Skin of body (tissue), 2 donors: ENCODE data around the gene SLCO1B3. TPM values are rescaled to one million over a fixed set of nuclear protein-coding genes. Genes with fewer than 3 reads are reported as not detected.
"Not testable (repeated sequence)": the region's sequence is repeated elsewhere in the genome, so short reads cannot be mapped to it uniquely, and the experiment has no call there.

Experiments
- DNase-seq: peaks from one replicate; lab custom pipeline; 2025; lab: John Stamatoyannopoulos, UW
- total RNA-seq: library from RNA; depleted of rRNA; stranded (reverse); fragments of >200 nt; gene quantifications from one replicate; pipeline ENCODE4 v1.2.3, GENCODE V29; 2014

The SLCO1B3 gene
- total RNA-seq = not detected

GRCh38 chr12:20810487-20810886 lies at the start of gene SLCO1B3:
Gene SLCO1B3, plus strand, starts transcription at chr12:20810705. Its CDS starts 5,034 bp downstream, at chr12:20815739.
- DNase-seq = no peak

GRCh38 chr12:20777420-20777819 lies 33.1 kb upstream of the SLCO1B3 start:
- DNase-seq = no peak

- DNase-seq = no peak
Measured at GRCh38 chr12:20778969-20779368, 31.5 kb upstream of the SLCO1B3 start.

DNA sequence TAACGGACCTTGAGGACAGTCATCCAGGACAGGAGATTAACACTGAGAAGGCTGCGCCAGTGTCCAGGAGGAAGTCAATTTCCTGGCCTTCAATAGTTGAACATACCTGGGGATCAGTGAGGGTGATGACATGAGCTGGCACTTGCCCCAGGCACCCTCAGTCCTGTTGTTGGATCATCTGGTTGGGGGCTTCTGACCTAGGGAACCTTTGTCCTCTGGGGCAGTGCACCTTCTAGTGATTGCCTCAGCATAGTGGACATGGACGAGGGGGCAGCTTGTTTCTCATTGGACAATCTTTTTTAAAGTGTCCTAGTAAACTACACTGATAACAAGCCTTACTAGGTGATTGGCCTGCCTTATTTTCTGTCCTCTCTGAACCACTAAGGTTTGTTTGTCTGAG lies 30.5 kb upstream of the SLCO1B3 start:
- not testable (repeated sequence) for DNase-seq

GRCh38 chr12:20783796-20784357 lies 26.6 kb upstream of the SLCO1B3 start:
- not testable (repeated sequence) for DNase-seq

- no peak for DNase-seq
Measured at GRCh38 chr12:20792971-20793370, 17.5 kb upstream of the SLCO1B3 start.

GRCh38 chr12:20798554-20798953 lies 12.0 kb upstream of the SLCO1B3 start:
- peak; percentile 11 for DNase-seq

GRCh38 chr12:20800160-20800559 lies 10.3 kb upstream of the SLCO1B3 start:
- no peak for DNase-seq

GRCh38 chr12:20801035-20801434 lies 9.5 kb upstream of the SLCO1B3 start:
- DNase-seq = no peak

DNA sequence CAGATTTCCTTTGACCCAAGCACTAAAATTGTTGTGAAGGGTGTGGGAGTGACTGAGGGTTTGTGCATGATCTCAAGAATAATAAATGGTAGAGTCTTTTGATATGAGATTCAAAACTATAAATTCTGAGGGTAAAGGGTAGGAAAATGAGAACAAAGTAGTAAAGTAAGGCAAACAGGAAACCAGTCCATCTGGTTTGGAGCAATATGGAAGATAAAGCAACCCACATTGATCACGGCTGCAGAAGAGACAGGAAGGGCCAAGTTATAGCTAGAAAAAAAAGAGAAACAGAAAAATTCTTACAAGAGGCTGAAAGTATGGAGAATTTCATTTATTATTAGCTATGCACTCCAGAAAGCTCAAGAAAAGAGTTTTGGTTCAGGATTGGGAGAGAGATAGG lies 4.6 kb upstream of the SLCO1B3 start:
- DNase-seq = no peak

- no peak for DNase-seq
Measured at GRCh38 chr12:20807192-20808080, 3.1 kb upstream of the SLCO1B3 start.

DNA sequence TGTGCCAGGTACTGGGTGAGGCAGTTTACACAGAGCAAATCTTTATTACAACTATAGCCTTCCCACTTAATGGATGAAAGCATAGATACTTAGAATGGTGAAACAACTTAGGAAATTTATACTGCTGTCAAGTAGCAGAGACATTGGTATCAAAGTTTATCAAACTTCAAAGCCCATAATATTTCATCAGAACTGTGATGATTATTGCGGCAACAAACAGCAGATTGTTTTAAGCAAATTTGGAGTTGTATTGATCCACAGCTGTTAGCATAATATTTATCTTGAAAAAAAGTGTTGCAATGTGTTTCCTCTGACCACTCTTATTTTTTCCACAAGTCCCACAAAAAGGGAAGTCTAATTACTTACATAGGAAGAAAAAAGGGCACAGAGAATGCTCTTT lies 2.0 kb upstream of the SLCO1B3 start:
- DNase-seq = no peak

DNA sequence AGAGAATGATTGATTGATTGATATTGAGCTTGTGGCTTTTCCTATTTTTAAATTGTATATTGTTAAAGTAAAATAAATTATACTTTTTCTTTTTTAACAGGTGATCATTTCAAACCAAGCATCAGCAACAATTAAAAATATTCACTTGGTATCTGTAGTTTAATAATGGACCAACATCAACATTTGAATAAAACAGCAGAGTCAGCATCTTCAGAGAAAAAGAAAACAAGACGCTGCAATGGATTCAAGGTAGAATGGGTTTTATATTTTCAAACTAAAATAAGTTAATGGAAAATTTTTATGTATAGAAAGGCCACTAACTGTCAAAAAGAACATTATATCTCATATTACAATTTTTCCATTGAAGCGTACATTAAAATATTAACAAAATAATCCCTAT lies 5.1 kb downstream of the SLCO1B3 start:
- DNase-seq = no peak

GRCh38 chr12:20822415-20822814 lies 11.9 kb downstream of the SLCO1B3 start:
- DNase-seq = no peak

- no peak for DNase-seq
Measured at GRCh38 chr12:20822925-20823324, 12.4 kb downstream of the SLCO1B3 start.

- DNase-seq = no peak
Measured at GRCh38 chr12:20829919-20830318, 19.4 kb downstream of the SLCO1B3 start.

DNA sequence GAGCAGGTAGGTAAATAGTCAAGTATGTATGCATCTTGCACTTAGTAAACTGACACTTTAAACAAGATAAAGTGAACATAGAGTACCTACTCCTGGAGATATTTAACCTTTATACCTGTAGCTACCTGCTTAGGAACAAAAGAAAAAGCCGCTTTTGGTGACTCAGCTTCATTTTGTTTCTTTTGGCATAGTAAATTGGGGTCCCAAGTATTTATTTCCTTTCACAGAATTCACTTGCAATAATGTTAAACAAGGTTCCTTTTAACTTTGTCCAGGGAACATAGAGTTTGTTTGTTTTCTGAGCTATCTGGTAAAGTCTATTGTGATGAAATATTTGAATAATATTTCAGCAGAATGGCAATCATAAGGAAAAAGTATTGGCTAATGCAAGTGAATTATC lies 20.0 kb downstream of the SLCO1B3 start:
- DNase-seq = no peak

DNA sequence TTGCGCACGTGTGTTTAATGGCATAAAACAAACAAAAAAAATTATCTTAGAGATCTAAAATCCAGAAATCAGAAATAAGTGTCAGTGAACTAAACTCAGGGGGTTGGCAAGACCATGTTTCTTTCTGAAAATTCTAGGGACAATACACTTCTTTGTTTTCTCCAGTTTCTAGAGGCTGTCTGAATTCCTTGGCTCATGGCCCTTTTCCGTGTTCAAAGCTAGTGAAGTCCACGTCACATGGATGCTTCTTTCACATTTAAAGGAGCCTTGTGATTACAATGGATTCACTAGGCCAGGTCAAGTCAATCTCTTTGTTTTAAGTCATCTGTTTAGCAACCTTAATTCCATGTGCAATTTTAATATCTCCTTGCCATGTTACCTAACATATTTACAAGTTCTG lies 22.4 kb downstream of the SLCO1B3 start:
- no peak for DNase-seq

GRCh38 chr12:20852649-20853048 lies 42.1 kb downstream of the SLCO1B3 start:
- no peak for DNase-seq

GRCh38 chr12:20863056-20863455 lies 52.6 kb downstream of the SLCO1B3 start:
- no peak for DNase-seq

DNA sequence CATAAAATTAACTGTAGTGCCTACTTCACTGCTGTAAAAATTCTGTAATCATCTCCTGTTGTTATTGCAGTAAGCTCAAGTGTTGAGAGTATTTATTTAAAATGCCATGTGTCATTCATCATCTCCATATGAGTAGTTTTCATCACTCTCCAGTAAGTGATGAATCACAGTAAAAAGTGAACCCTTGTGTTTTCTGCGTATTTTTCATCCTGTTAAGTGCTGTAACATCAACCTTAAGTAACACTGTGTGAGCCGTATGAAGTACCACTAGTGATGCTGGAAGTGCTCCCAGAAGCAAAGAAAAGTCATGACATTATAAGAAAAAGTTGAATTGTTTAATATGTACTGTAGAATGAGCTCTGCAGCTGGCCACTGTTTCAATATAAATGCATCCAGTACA lies 55.4 kb downstream of the SLCO1B3 start:
- DNase-seq = peak; percentile 4

DNA sequence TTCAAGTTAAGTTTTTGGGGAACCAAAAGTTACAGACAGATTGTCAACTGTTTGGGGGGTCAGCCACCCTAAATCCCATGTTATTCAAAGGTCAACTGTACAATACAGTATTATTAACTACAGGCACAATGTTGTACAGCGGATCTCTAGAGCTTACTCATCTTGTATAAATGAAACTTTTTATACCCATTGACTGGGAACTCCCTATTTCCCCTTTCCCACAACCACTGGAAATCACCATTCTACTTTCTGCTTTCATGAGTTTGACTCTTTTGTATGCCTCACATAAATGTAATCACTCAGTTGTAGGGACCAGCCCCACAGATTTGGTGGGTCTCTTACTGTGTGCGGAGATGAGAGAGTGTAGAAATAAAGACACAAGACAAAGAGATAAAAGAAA lies 57.8 kb downstream of the SLCO1B3 start:
- no peak for DNase-seq

DNA sequence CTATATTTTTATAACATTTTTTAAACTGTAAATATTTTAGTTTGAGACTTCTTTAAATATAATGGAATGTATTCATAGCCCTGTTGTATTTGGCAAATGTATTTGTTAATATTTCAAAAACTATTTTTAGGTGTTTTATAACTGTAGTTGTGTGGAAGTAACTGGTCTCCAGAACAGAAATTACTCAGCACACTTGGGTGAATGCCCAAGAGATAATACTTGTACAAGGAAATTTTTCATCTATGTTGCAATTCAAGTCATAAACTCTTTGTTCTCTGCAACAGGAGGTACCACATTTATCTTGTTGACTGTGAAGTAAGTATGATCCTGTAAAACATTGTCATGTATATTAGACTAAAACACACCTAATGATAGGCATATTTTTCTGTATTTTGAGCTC lies 72.8 kb downstream of the SLCO1B3 start:
- no peak for DNase-seq
